H1 (cell line): ENCODE results near the gene ABHD17B. TPM values are rescaled to one million over a fixed set of nuclear protein-coding genes. Genes with fewer than 3 reads are reported as not detected.

ENCODE experiments used
- CBX8 ChIP-seq: fragments of 300-800, 300-1000 bp; sonication (generic); IDR thresholded peaks from 2 replicates; pipeline ENCODE4 v1.7.1; 2016; ENCODE audit warnings: low read depth, low read length, borderline replicate concordance
- EP300 ChIP-seq, 2 experiments: IDR thresholded peaks; 1 replicate in 1 of 2; 2 replicates in 1 of 2; pipeline ENCODE4 v1.6.1; 2011 to 2012; ENCODE audit warnings: low read depth in 2 of 2, low read length in 2 of 2, mild to moderate bottlenecking in 2 of 2, borderline replicate concordance in 1 of 2, inconsistent platforms in 1 of 2, moderate library complexity in 1 of 2
- KDM5A ChIP-seq: fragments of 200-600 bp; IDR thresholded peaks from 2 replicates; pipeline ENCODE4 v1.7.1; 2012; ENCODE audit warnings: mild to moderate bottlenecking, low read length, inconsistent platforms, mixed read lengths
- SAP30 ChIP-seq: fragments of 300-600 bp; sonication (generic); IDR thresholded peaks from 2 replicates; pipeline ENCODE4 v1.7.1; 2012; ENCODE audit warnings: low read length, moderate library complexity, mild to moderate bottlenecking, inconsistent platforms; ENCODE audit not compliant: insufficient read depth, insufficient replicate concordance
- SRF ChIP-seq: IDR thresholded peaks from 2 replicates; pipeline ENCODE4 v1.6.1; 2011; ENCODE audit warnings: mild to moderate bottlenecking, low read depth, low read length, moderate library complexity
- TCF12 ChIP-seq: IDR thresholded peaks from 2 replicates; pipeline ENCODE4 v1.6.1; 2011; ENCODE audit warnings: low read depth, mild to moderate bottlenecking, low read length
- TEAD4 ChIP-seq: IDR thresholded peaks from 2 replicates; pipeline ENCODE4 v1.6.1; 2012; ENCODE audit warnings: low read depth, low read length, inconsistent platforms, mixed read lengths
- ZNF274 ChIP-seq: IDR thresholded peaks from 2 replicates; pipeline ENCODE4 v1.7.0; 2012; ENCODE audit warnings: low read length, borderline replicate concordance; ENCODE audit errors: extremely low read depth
- polyA plus RNA-seq, 7 experiments: library from polyadenylated mRNA; depleted of rRNA in 3 of 7; stranded (reverse) in 5 of 7; unstranded in 2 of 7; fragments of >200 nt in 5 of 7; fragments of 200-250 nt in 2 of 7; gene quantifications; 1 replicate in 5 of 7; 2 replicates in 1 of 7; 4 replicates in 1 of 7; pipeline versions ENCODE4 v1.2.1 to v1.2.3, GENCODE V29; 2011 to 2013; ENCODE audit warnings: missing spikeins in 2 of 7, mixed read lengths in 2 of 7
- total RNA-seq: library from RNA; stranded (reverse); fragmentation: NEBNext Ultra II Directional; extraction: Animal tissue kit (Norgen Biotek cat#: 25700); gene quantifications from 2 replicates; pipeline ENCODE4 v1.2.1, GENCODE V29; 2021
- TF ChIP-seq, protein P1 (sequence below): fragments of 300-600 bp; sonication (generic); IDR thresholded peaks from 2 replicates; pipeline ENCODE4 v1.7.1; 2012; ENCODE audit warnings: low read length, moderate library complexity, mild to moderate bottlenecking, inconsistent platforms; ENCODE audit not compliant: insufficient replicate concordance
- TF ChIP-seq, protein P2 (sequence below): IDR thresholded peaks from 2 replicates; pipeline ENCODE4 v1.6.1; 2012; ENCODE audit warnings: inconsistent platforms

ABHD17B gene
- total and polyA plus RNA-seq, 2 of the 8 experiments (the other 6 are each of a cell fraction or from before 2014, with no cell fraction given) = 37.2 to 60.8 TPM

DNA sequence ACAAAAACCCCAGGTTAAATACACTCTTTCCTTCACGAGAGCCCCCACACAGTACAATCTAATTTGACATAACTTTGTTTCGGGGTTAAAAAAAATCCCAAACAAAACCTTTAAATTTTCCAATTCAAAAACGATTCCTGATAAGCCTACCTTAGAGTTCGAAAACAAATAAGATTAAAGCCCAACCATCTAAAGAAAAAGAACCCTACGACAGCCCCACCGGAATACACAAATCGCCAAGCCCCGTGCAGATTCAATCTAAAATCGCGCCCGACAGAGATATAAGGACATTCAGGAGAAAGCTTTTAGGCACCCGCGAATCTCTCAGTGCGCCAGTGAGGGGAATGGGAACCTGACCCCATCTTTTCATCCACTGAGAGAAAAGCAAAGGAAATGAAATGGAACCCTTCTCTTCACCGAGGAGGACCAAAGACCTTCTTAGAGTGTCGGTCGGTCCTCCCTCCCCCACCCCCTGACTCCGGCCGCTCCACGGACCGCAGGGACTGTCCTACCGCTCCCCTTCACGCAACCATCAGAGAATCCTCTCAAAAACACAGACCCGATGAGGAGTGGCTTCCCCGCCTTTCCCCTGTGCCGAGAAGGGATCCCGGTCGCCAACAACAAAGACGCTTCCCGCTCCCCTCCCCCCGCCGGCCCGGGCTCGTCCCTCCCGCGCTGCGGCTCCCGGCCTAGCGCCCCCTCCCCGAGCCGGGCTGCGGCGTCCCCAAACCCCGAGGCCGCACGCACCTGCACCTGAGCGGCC is 925 bp downstream of the ABHD17B start (continued):
- TF ChIP-seq, protein P1, sequence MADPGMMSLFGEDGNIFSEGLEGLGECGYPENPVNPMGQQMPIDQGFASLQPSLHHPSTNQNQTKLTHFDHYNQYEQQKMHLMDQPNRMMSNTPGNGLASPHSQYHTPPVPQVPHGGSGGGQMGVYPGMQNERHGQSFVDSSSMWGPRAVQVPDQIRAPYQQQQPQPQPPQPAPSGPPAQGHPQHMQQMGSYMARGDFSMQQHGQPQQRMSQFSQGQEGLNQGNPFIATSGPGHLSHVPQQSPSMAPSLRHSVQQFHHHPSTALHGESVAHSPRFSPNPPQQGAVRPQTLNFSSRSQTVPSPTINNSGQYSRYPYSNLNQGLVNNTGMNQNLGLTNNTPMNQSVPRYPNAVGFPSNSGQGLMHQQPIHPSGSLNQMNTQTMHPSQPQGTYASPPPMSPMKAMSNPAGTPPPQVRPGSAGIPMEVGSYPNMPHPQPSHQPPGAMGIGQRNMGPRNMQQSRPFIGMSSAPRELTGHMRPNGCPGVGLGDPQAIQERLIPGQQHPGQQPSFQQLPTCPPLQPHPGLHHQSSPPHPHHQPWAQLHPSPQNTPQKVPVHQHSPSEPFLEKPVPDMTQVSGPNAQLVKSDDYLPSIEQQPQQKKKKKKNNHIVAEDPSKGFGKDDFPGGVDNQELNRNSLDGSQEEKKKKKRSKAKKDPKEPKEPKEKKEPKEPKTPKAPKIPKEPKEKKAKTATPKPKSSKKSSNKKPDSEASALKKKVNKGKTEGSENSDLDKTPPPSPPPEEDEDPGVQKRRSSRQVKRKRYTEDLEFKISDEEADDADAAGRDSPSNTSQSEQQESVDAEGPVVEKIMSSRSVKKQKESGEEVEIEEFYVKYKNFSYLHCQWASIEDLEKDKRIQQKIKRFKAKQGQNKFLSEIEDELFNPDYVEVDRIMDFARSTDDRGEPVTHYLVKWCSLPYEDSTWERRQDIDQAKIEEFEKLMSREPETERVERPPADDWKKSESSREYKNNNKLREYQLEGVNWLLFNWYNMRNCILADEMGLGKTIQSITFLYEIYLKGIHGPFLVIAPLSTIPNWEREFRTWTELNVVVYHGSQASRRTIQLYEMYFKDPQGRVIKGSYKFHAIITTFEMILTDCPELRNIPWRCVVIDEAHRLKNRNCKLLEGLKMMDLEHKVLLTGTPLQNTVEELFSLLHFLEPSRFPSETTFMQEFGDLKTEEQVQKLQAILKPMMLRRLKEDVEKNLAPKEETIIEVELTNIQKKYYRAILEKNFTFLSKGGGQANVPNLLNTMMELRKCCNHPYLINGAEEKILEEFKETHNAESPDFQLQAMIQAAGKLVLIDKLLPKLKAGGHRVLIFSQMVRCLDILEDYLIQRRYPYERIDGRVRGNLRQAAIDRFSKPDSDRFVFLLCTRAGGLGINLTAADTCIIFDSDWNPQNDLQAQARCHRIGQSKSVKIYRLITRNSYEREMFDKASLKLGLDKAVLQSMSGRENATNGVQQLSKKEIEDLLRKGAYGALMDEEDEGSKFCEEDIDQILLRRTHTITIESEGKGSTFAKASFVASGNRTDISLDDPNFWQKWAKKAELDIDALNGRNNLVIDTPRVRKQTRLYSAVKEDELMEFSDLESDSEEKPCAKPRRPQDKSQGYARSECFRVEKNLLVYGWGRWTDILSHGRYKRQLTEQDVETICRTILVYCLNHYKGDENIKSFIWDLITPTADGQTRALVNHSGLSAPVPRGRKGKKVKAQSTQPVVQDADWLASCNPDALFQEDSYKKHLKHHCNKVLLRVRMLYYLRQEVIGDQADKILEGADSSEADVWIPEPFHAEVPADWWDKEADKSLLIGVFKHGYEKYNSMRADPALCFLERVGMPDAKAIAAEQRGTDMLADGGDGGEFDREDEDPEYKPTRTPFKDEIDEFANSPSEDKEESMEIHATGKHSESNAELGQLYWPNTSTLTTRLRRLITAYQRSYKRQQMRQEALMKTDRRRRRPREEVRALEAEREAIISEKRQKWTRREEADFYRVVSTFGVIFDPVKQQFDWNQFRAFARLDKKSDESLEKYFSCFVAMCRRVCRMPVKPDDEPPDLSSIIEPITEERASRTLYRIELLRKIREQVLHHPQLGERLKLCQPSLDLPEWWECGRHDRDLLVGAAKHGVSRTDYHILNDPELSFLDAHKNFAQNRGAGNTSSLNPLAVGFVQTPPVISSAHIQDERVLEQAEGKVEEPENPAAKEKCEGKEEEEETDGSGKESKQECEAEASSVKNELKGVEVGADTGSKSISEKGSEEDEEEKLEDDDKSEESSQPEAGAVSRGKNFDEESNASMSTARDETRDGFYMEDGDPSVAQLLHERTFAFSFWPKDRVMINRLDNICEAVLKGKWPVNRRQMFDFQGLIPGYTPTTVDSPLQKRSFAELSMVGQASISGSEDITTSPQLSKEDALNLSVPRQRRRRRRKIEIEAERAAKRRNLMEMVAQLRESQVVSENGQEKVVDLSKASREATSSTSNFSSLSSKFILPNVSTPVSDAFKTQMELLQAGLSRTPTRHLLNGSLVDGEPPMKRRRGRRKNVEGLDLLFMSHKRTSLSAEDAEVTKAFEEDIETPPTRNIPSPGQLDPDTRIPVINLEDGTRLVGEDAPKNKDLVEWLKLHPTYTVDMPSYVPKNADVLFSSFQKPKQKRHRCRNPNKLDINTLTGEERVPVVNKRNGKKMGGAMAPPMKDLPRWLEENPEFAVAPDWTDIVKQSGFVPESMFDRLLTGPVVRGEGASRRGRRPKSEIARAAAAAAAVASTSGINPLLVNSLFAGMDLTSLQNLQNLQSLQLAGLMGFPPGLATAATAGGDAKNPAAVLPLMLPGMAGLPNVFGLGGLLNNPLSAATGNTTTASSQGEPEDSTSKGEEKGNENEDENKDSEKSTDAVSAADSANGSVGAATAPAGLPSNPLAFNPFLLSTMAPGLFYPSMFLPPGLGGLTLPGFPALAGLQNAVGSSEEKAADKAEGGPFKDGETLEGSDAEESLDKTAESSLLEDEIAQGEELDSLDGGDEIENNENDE = no peak
- TF ChIP-seq SRF (no peak), ZNF274 (no peak), KDM5A (no peak), TEAD4 (no peak), SAP30 (no peak), CBX8 (no peak), EP300 (IDR thresholded peaks at IDR 0.05; ENCODE audit: borderline replicate concordance in 1 of 2, low read depth in 2 of 2, low read length in 2 of 2) (no peak), TCF12 (no peak)
- TF ChIP-seq, protein P2, sequence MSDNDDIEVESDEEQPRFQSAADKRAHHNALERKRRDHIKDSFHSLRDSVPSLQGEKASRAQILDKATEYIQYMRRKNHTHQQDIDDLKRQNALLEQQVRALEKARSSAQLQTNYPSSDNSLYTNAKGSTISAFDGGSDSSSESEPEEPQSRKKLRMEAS = no peak
